ENCODE data around the gene MYADML2. TPM values are rescaled to one million over a fixed set of nuclear protein-coding genes. Genes with fewer than 3 reads are reported as not detected.
A peak's percentile ranks its signal among the peaks of the same experiment; 100 is the strongest.

The MYADML2 gene
- total RNA-seq, 1 experiment from 2014 or later: 0.22 TPM

DNA sequence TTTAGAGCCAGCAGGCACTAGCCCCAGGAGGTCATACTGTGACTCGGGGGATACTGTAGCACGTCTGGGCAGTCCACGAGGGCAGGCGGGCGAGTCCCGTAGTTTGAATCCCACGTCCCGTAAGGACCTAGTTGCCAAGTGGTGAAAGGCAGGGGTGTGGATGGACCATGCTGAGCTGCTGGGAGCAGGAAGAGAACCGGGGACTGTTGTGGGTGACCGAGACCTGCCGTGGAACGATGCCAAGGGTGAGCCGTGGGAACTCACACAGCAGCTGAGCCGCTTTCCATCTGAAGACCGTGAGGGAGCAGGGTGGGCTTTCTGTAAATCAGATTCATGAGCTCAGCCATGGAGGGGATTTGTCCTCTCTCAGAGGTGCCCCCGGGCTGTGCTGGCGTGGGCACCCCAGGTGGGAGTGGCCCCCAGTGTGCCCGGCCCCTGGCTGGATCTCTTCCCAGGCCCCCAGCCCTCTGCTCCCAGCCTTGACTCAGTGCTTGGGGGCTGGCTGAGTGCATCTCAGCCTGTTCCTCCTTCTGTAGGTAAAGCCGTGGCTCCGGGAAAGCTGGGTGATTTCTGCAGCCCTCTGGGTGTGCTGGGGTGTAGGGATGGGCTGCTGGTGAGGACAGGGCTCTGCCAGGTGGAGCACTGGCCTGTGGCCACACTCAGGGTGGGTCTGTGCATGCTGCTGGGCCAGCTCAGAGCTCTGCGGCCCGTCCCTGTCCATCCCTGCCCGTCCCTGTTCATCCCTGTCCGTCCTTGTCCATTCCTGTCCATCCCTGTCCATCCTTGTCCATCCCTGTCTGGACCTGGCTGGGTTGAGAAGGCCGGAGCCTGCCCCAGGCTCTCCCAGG is 44.0 kb upstream of the MYADML2 start:
- Mint-ChIP-seq H3K27ac (peak overlapping the region; percentile 20 to 94 (median 81); a peak in 6 of 7 replicates), H3K4me1 (peaks cover 21 to 37% of the 10 kb centered on the region in 2 experiments), H3K36me3 (ENCODE audit: insufficient read depth in 1 of 3, low read depth in 3 of 3) (peaks cover 0 to 26% (median 15%) of the 10 kb centered on the region in 3 experiments; a peak in 6 of 7 replicates), H3K9me3 (no peaks in the 10 kb centered on the region), H3K27me3 (ENCODE audit: low read depth) (no peaks in the 10 kb centered on the region), H3K4me3 (peak overlapping the region in 1 of 2 experiments; percentile 2; a peak in 1 of 5 replicates)
- H3K27ac ChIP-seq (ENCODE audit: insufficient read length, low read depth, low read length): no peak overlapping the region
- H3K9me3 ChIP-seq (ENCODE audit: control insufficient read depth, low read depth, low read length): no peaks in the 10 kb centered on the region
- no peak overlapping the region for H2BK15ac ChIP-seq (ENCODE audit: low read depth, low read length)
- no peak overlapping the region for H2AK5ac ChIP-seq (ENCODE audit: insufficient read length, low read length)
- H2AFZ ChIP-seq (ENCODE audit: low read length): no peak overlapping the region
- no peak overlapping the region for H3K56ac ChIP-seq (ENCODE audit: insufficient read length, low read depth, low read length)
- H2BK120ac ChIP-seq (ENCODE audit: low read depth, low read length, poor library complexity, severe bottlenecking): no peak overlapping the region
- H3K4me1 ChIP-seq (ENCODE audit: insufficient read depth, low read length): no peaks in the 10 kb centered on the region; the same call in 1 of the 2 replicates
- H2BK5ac ChIP-seq (ENCODE audit: insufficient read length, low read length): no peak overlapping the region
- no peak overlapping the region for H4K91ac ChIP-seq (ENCODE audit: insufficient read length, low read depth, low read length)
- no peak overlapping the region for H3K4ac ChIP-seq (ENCODE audit: low read depth, low read length)
- H3K9ac ChIP-seq (ENCODE audit: extremely low read depth, insufficient read length, low read length): no peak overlapping the region
- H3K23me2 ChIP-seq (ENCODE audit: insufficient read length, low read depth, low read length, poor library complexity, severe bottlenecking): no peaks in the 10 kb centered on the region
- no peak overlapping the region for H2BK12ac ChIP-seq (ENCODE audit: insufficient read length, low read depth, low read length)
- H3K27me3 ChIP-seq (ENCODE audit: insufficient read depth, low read length): no peaks in the 10 kb centered on the region
- H3K14ac ChIP-seq (ENCODE audit: insufficient read depth, low read length): no peak overlapping the region
- no peak overlapping the region for H4K8ac ChIP-seq (replicated peaks; ENCODE audit: insufficient read length, low read depth, low read length)
- no peak overlapping the region for H4K5ac ChIP-seq (ENCODE audit: insufficient read length, low read depth, low read length)
- H4K20me1 ChIP-seq (ENCODE audit: control insufficient read depth, insufficient read depth, insufficient read length): no peaks in the 10 kb centered on the region
- H3K18ac ChIP-seq (ENCODE audit: insufficient read length, low read depth, low read length): no peak overlapping the region
- no CpG with 5 or more reads among the region's 25 CpGs for WGBS (ENCODE audit: extremely low coverage, insufficient read length, low lambda C conversion rate)
- TF ChIP-seq, protein P1, sequence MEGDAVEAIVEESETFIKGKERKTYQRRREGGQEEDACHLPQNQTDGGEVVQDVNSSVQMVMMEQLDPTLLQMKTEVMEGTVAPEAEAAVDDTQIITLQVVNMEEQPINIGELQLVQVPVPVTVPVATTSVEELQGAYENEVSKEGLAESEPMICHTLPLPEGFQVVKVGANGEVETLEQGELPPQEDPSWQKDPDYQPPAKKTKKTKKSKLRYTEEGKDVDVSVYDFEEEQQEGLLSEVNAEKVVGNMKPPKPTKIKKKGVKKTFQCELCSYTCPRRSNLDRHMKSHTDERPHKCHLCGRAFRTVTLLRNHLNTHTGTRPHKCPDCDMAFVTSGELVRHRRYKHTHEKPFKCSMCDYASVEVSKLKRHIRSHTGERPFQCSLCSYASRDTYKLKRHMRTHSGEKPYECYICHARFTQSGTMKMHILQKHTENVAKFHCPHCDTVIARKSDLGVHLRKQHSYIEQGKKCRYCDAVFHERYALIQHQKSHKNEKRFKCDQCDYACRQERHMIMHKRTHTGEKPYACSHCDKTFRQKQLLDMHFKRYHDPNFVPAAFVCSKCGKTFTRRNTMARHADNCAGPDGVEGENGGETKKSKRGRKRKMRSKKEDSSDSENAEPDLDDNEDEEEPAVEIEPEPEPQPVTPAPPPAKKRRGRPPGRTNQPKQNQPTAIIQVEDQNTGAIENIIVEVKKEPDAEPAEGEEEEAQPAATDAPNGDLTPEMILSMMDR (conservative IDR thresholded peaks at IDR 0.05): no peak
- no peak overlapping the region for H3T11ph ChIP-seq (ENCODE audit: low read length)
- no peaks in the 10 kb centered on the region; the same call in 1 of the 2 replicates for H3K79me2 ChIP-seq (ENCODE audit: insufficient read depth, low read length)
- no peak for DNase-seq
- no peaks in the 10 kb centered on the region for H3K79me1 ChIP-seq (ENCODE audit: insufficient read depth, low read depth, low read length, poor library complexity, severe bottlenecking)
- H2BK20ac ChIP-seq (ENCODE audit: low read depth, low read length, poor library complexity, severe bottlenecking): no peak overlapping the region
- no peak overlapping the region for H3K23ac ChIP-seq (ENCODE audit: insufficient read length, low read depth, low read length)
- no peak overlapping the region for H3K4me2 ChIP-seq (ENCODE audit: insufficient read depth, insufficient read length, low read length)

Measured in H9 (cell line).